ENCODE results near the gene ELP6.

The ELP6 gene

GRCh38 chr3:47455806-47456452 lies 57.6 kb downstream of the ELP6 start:
- DNase-seq = no peak

GRCh38 chr3:47452453-47453215 lies 60.9 kb downstream of the ELP6 start:
- no peak for DNase-seq
